Esophagus muscularis mucosa (tissue), 3 donors: ENCODE measurements around the gene CYP27A1.

Experiments
- POLR2A ChIP-seq: fragments of 450-650 bp; IDR thresholded peaks from one replicate; pipeline ENCODE4 v1.6.1; 2017; ENCODE audit warnings: antibody characterized with exemption, moderate library complexity, mild to moderate bottlenecking, low read depth
- POLR2AphosphoS5 ChIP-seq, 2 donors: sonication (generic); formaldehyde crosslinking; IDR thresholded peaks; one replicate each; pipeline ENCODE4 v1.6.1; 2017; ENCODE audit warnings: antibody characterized with exemption in 2 of 2
- TF ChIP-seq, protein P1 (sequence below), 3 experiments: fragments of 200-600 bp in 2 of 3; fragments of 450-650 bp in 1 of 3; sonication (generic) in 2 of 3; IDR thresholded peaks; one replicate each; pipeline ENCODE4 v1.5.1; 2017 to 2019; ENCODE audit warnings: antibody characterized with exemption in 3 of 3, mild to moderate bottlenecking in 2 of 3, moderate library complexity in 1 of 3

DNA sequence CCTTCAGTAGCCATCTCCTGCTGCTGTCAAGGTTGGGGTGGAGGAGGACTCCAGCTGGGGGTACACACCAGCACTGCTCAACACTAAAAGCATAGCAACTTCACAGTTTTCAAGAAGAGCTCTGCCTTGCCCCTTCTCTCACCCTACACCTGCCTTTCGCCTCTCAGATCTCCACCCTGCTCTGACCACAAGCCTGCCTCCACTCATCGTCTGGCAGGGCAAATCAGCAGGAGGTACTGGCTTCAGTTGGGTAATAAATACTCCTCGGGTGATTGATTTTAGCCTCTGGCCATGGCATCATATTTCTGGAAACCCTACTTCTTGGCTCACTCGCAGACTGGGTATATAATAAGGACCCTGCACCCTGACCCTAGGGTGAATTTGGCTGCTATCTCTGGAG is 52.7 kb downstream of the CYP27A1 start:
- no peak for TF ChIP-seq POLR2A
- TF ChIP-seq, protein P1, sequence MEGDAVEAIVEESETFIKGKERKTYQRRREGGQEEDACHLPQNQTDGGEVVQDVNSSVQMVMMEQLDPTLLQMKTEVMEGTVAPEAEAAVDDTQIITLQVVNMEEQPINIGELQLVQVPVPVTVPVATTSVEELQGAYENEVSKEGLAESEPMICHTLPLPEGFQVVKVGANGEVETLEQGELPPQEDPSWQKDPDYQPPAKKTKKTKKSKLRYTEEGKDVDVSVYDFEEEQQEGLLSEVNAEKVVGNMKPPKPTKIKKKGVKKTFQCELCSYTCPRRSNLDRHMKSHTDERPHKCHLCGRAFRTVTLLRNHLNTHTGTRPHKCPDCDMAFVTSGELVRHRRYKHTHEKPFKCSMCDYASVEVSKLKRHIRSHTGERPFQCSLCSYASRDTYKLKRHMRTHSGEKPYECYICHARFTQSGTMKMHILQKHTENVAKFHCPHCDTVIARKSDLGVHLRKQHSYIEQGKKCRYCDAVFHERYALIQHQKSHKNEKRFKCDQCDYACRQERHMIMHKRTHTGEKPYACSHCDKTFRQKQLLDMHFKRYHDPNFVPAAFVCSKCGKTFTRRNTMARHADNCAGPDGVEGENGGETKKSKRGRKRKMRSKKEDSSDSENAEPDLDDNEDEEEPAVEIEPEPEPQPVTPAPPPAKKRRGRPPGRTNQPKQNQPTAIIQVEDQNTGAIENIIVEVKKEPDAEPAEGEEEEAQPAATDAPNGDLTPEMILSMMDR (IDR thresholded peaks at IDR 0.05): no peak
- TF ChIP-seq POLR2AphosphoS5 (IDR thresholded peaks at IDR 0.05): no peak
